ENCODE data around the gene ITGB1.

- TF ChIP-seq CTCF (IDR thresholded peaks at IDR 0.05) (no peak), POLR2A (IDR thresholded peaks at IDR 0.05) (no peak)
Measured at GRCh38 chr10:32931593-32931992, 26.4 kb downstream of the ITGB1 start.

Measured in heart left ventricle (tissue), 13 donors.